Activated naive CD8-positive, alpha-beta T cell treated with anti-CD3 and anti-CD28 coated beads, Interleukin-2, amount 10 ng/mL, durations not matched to agents 7 days and 5 days (primary cell): Measurements from ENCODE around the gene SARDH. TPM values are rescaled to one million over a fixed set of nuclear protein-coding genes. Genes with fewer than 3 reads are reported as not detected.

Source experiments
- ATAC-seq: fragments of 150-1000 bp; cut with Tn5 transposase; one replicate; pipeline ENCODE4 v1.10.0; 2021; ENCODE audit warnings: low read depth, moderate library complexity
- POLR2A ChIA-PET: fragments of 350-600 bp; sonication (Branson Sonifier 250); formaldehyde crosslinking; loops from one replicate; lab custom pipeline; 2021; ENCODE audit warnings: antibody characterized with exemption; lab: Charles Lee
- DNase-seq: peaks from one replicate; pipeline ENCODE4 v3.0.0; 2021
- H3K27ac Mint-ChIP-seq: one replicate; pipeline ENCODE4 v1.8.0; 2022; ENCODE audit warnings: mild to moderate bottlenecking, mixed read lengths
- H3K27me3 Mint-ChIP-seq: one replicate; pipeline ENCODE4 v1.8.0; 2022; ENCODE audit warnings: mild to moderate bottlenecking, moderate library complexity, mixed read lengths
- H3K36me3 Mint-ChIP-seq: one replicate; pipeline ENCODE4 v1.8.0; 2021; ENCODE audit warnings: mild to moderate bottlenecking, mixed read lengths
- H3K4me1 Mint-ChIP-seq: one replicate; pipeline ENCODE4 v1.8.0; 2021; ENCODE audit warnings: mixed read lengths
- H3K4me3 Mint-ChIP-seq: one replicate; pipeline ENCODE4 v1.8.0; 2022; ENCODE audit warnings: mild to moderate bottlenecking, moderate library complexity, mixed read lengths
- H3K9me3 Mint-ChIP-seq: one replicate; pipeline ENCODE4 v1.8.0; 2021; ENCODE audit warnings: mixed read lengths
- total RNA-seq, 2 experiments: library from RNA; stranded (reverse); gene quantifications; one replicate each; pipeline ENCODE4 v1.2.3, GENCODE V29; 2021

Gene SARDH
- total RNA-seq, 2 experiments from 2014 or later: 1.6 to 2.3 TPM

GRCh38 chr9:133639613-133640012 is 98.5 kb downstream of the SARDH start:
- no peaks in the 10 kb centered on the region for H3K36me3 Mint-ChIP-seq
- POLR2A ChIA-PET: no interaction called here
- H3K27ac Mint-ChIP-seq: no peak overlapping the region
- H3K4me1 Mint-ChIP-seq: no peaks in the 10 kb centered on the region
- no peak for DNase-seq
- ATAC-seq: no peak
- peaks cover 6% of the 10 kb centered on the region for H3K27me3 Mint-ChIP-seq
- no peaks in the 10 kb centered on the region for H3K9me3 Mint-ChIP-seq
- no peak overlapping the region for H3K4me3 Mint-ChIP-seq

- POLR2A ChIA-PET: no interaction called here
- Mint-ChIP-seq H3K27ac (no peak overlapping the region), H3K27me3 (peaks cover 6% of the 10 kb centered on the region), H3K36me3 (no peaks in the 10 kb centered on the region), H3K9me3 (no peaks in the 10 kb centered on the region), H3K4me3 (no peak overlapping the region), H3K4me1 (no peaks in the 10 kb centered on the region)
- DNase-seq (no peak), ATAC-seq (no peak)
These were observed 99.4 kb downstream of the SARDH start for GRCh38 chr9:133638711-133639110.

GRCh38 chr9:133638076-133638475 is 100.1 kb downstream of the SARDH start:
- no peaks in the 10 kb centered on the region for H3K36me3 Mint-ChIP-seq
- H3K4me1 Mint-ChIP-seq: no peaks in the 10 kb centered on the region

GRCh38 chr9:133637451-133638055 is 100.6 kb downstream of the SARDH start:
- Mint-ChIP-seq H3K4me3 (no peak overlapping the region), H3K27ac (no peak overlapping the region), H3K27me3 (peaks cover 6% of the 10 kb centered on the region), H3K4me1 (no peaks in the 10 kb centered on the region), H3K9me3 (no peaks in the 10 kb centered on the region), H3K36me3 (no peaks in the 10 kb centered on the region)
- no peak for ATAC-seq
- DNase-seq: no peak
- POLR2A ChIA-PET: no interaction called here

More at GRCh38 chr9:133638076-133638475, 100.1 kb downstream of the SARDH start:
- DNase-seq: no peak
- no peak for ATAC-seq
- Mint-ChIP-seq H3K9me3 (no peaks in the 10 kb centered on the region), H3K27ac (no peak overlapping the region), H3K4me3 (no peak overlapping the region), H3K27me3 (peaks cover 6% of the 10 kb centered on the region)
- POLR2A ChIA-PET: no interaction called here

GRCh38 chr9:133636902-133637301 is 101.2 kb downstream of the SARDH start:
- H3K27ac Mint-ChIP-seq: no peak overlapping the region
- no peaks in the 10 kb centered on the region for H3K36me3 Mint-ChIP-seq
- POLR2A ChIA-PET: no interaction called here

GRCh38 chr9:133635533-133636531 is 102.3 kb downstream of the SARDH start, which contains the start of gene DBH:
Gene DBH, plus strand, starts transcription at chr9:133636363. Its CDS starts 9 bp downstream, at chr9:133636372.
- ATAC-seq (no peak), DNase-seq (no peak)
- H3K27me3 Mint-ChIP-seq: peaks cover 8% of the 10 kb centered on the region
- no peaks in the 10 kb centered on the region for H3K36me3 Mint-ChIP-seq
- POLR2A ChIA-PET: no interaction called here
- no peaks in the 10 kb centered on the region for H3K9me3 Mint-ChIP-seq
- H3K27ac Mint-ChIP-seq: no peak within 1 kb of the TSS
- H3K4me3 Mint-ChIP-seq: no peak within 1 kb of the TSS
- H3K4me1 Mint-ChIP-seq: no peaks in the 10 kb centered on the region

More at GRCh38 chr9:133636902-133637301, 101.2 kb downstream of the SARDH start:
- DNase-seq (no peak), ATAC-seq (no peak)
- H3K4me3 Mint-ChIP-seq: no peak overlapping the region
- no peaks in the 10 kb centered on the region for H3K4me1 Mint-ChIP-seq
- H3K9me3 Mint-ChIP-seq: no peaks in the 10 kb centered on the region
- H3K27me3 Mint-ChIP-seq: peaks cover 8% of the 10 kb centered on the region

GRCh38 chr9:133635098-133635497 is 103.1 kb downstream of the SARDH start:
- no peak overlapping the region for H3K4me3 Mint-ChIP-seq
- no peak for DNase-seq
- no peaks in the 10 kb centered on the region for H3K9me3 Mint-ChIP-seq
- no peaks in the 10 kb centered on the region for H3K36me3 Mint-ChIP-seq
- no peak overlapping the region for H3K27ac Mint-ChIP-seq
- peaks cover 8% of the 10 kb centered on the region for H3K27me3 Mint-ChIP-seq
- ATAC-seq: no peak
- POLR2A ChIA-PET: no interaction called here
- H3K4me1 Mint-ChIP-seq: no peaks in the 10 kb centered on the region

- no peak for ATAC-seq
- Mint-ChIP-seq H3K4me3 (no peak overlapping the region), H3K36me3 (no peaks in the 10 kb centered on the region), H3K27me3 (peaks cover 8% of the 10 kb centered on the region), H3K27ac (no peak overlapping the region), H3K4me1 (no peaks in the 10 kb centered on the region), H3K9me3 (no peaks in the 10 kb centered on the region)
- POLR2A ChIA-PET: interaction anchor here (1.5 kb wide), 1 partner anchor 49 kb away, joined by 5 read pairs; no protein-coding TSS in a partner anchor
- no peak for DNase-seq
These were observed 104.0 kb downstream of the SARDH start for GRCh38 chr9:133634081-133634691.

- ATAC-seq (no peak), DNase-seq (no peak)
- Mint-ChIP-seq H3K9me3 (no peaks in the 10 kb centered on the region), H3K4me3 (no peak overlapping the region), H3K27me3 (peaks cover 8% of the 10 kb centered on the region), H3K4me1 (no peaks in the 10 kb centered on the region), H3K36me3 (no peaks in the 10 kb centered on the region), H3K27ac (no peak overlapping the region)
- POLR2A ChIA-PET: interaction anchor here (1.5 kb wide), 1 partner anchor 50 kb away, joined by 5 read pairs; no protein-coding TSS in a partner anchor
These were observed 104.5 kb downstream of the SARDH start for GRCh38 chr9:133633681-133634080.

- Mint-ChIP-seq H3K4me3 (no peak overlapping the region), H3K27me3 (peaks cover 8% of the 10 kb centered on the region), H3K9me3 (no peaks in the 10 kb centered on the region), H3K27ac (no peak overlapping the region), H3K36me3 (no peaks in the 10 kb centered on the region), H3K4me1 (no peaks in the 10 kb centered on the region)
- no peak for ATAC-seq
- no peak for DNase-seq
- POLR2A ChIA-PET: interaction anchor here (1.5 kb wide), 1 partner anchor 50 kb away, joined by 5 read pairs; no protein-coding TSS in a partner anchor
These were observed 105.1 kb downstream of the SARDH start for GRCh38 chr9:133632806-133633680.

GRCh38 chr9:133631111-133631510 is 107.0 kb downstream of the SARDH start:
- Mint-ChIP-seq H3K9me3 (peaks cover 5% of the 10 kb centered on the region), H3K27me3 (peaks cover 6% of the 10 kb centered on the region), H3K4me3 (no peak overlapping the region), H3K27ac (no peak overlapping the region), H3K4me1 (no peaks in the 10 kb centered on the region), H3K36me3 (no peaks in the 10 kb centered on the region)
- DNase-seq (no peak), ATAC-seq (no peak)
- POLR2A ChIA-PET: no interaction called here

- H3K9me3 Mint-ChIP-seq: peaks cover 10% of the 10 kb centered on the region
- no peak overlapping the region for H3K27ac Mint-ChIP-seq
- no peak overlapping the region for H3K4me3 Mint-ChIP-seq
- no peak for ATAC-seq
- POLR2A ChIA-PET: no interaction called here
- no peak for DNase-seq
- H3K27me3 Mint-ChIP-seq: peaks cover 2% of the 10 kb centered on the region
- H3K4me1 Mint-ChIP-seq: no peaks in the 10 kb centered on the region
- no peaks in the 10 kb centered on the region for H3K36me3 Mint-ChIP-seq
These were observed 108.7 kb downstream of the SARDH start for GRCh38 chr9:133629221-133630110.
